Measurements from ENCODE around the gene OLR1. TPM values are rescaled to one million over a fixed set of nuclear protein-coding genes. Genes with fewer than 3 reads are reported as not detected.

Gene OLR1
- polyA plus RNA-seq, 1 donor from 2014 or later, result not detected

DNA sequence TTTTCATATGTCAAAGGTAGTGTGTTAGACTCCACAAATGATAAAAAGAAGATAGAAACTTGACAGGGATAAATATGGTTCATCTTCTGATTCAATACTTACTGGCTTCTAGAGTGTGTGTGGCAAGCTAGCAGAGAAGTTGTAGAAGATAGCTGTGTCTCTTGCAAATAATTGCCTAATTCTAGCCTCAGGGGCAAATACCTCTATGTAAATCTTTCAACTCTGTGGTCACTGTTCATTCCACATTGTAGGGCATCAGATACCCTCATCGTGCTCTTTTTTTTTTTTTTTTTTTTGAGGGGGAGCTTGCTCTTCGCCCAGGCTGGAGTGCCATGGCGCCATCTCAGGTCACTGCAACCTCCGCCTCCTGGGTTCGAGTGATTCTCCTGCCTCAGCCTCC, 1.7 kb downstream of the OLR1 start:
- Histone ChIP-seq H3K4me3 (ENCODE audit: low read length) (no peak overlapping the region), H3K27me3 (ENCODE audit: insufficient read depth, low read depth, low read length) (no peaks in the 10 kb centered on the region), H3F3A (ENCODE audit: insufficient read depth, low read length, poor library complexity, severe bottlenecking) (no peaks in the 10 kb centered on the region), H3K36me3 (ENCODE audit: insufficient read depth, low read length) (no peaks in the 10 kb centered on the region), H3K9me2 (ENCODE audit: insufficient read depth, low read length) (no peaks in the 10 kb centered on the region), H3K9me3 (ENCODE audit: low read length) (no peaks in the 10 kb centered on the region), H3K4me2 (ENCODE audit: low read length) (no peak overlapping the region), H4K20me1 (ENCODE audit: insufficient read depth) (no peaks in the 10 kb centered on the region), H2AFZ (ENCODE audit: low read depth, low read length) (no peak overlapping the region), H3K79me2 (replicated peaks; ENCODE audit: insufficient read depth, low read length) (no peaks in the 10 kb centered on the region), H3K9ac (ENCODE audit: low read length) (no peak overlapping the region), H3K27ac (ENCODE audit: low read length) (no peak overlapping the region)
- TF ChIP-seq POLR2AphosphoS5 (IDR thresholded peaks at IDR 0.05) (no peak), REST (IDR thresholded peaks at IDR 0.05; ENCODE audit: borderline replicate concordance) (no peak), MXI1 (conservative IDR thresholded peaks at IDR 0.05; ENCODE audit: poor library complexity, severe bottlenecking) (no peak), SMC3 (conservative IDR thresholded peaks at IDR 0.05; ENCODE audit: poor library complexity) (no peak), RAD21 (conservative IDR thresholded peaks at IDR 0.05) (no peak), EZH2 (IDR thresholded peaks at IDR 0.05; ENCODE audit: borderline replicate concordance, insufficient read depth, low read length, poor library complexity, severe bottlenecking) (no peak), EP300 (conservative IDR thresholded peaks at IDR 0.05; ENCODE audit: poor library complexity, severe bottlenecking) (no peak), TAF1 (IDR thresholded peaks at IDR 0.05; ENCODE audit: low read depth) (no peak)
- TF ChIP-seq, protein P1, sequence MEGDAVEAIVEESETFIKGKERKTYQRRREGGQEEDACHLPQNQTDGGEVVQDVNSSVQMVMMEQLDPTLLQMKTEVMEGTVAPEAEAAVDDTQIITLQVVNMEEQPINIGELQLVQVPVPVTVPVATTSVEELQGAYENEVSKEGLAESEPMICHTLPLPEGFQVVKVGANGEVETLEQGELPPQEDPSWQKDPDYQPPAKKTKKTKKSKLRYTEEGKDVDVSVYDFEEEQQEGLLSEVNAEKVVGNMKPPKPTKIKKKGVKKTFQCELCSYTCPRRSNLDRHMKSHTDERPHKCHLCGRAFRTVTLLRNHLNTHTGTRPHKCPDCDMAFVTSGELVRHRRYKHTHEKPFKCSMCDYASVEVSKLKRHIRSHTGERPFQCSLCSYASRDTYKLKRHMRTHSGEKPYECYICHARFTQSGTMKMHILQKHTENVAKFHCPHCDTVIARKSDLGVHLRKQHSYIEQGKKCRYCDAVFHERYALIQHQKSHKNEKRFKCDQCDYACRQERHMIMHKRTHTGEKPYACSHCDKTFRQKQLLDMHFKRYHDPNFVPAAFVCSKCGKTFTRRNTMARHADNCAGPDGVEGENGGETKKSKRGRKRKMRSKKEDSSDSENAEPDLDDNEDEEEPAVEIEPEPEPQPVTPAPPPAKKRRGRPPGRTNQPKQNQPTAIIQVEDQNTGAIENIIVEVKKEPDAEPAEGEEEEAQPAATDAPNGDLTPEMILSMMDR (IDR thresholded peaks at IDR 0.05; ENCODE audit: poor library complexity, severe bottlenecking), result no peak

DNA sequence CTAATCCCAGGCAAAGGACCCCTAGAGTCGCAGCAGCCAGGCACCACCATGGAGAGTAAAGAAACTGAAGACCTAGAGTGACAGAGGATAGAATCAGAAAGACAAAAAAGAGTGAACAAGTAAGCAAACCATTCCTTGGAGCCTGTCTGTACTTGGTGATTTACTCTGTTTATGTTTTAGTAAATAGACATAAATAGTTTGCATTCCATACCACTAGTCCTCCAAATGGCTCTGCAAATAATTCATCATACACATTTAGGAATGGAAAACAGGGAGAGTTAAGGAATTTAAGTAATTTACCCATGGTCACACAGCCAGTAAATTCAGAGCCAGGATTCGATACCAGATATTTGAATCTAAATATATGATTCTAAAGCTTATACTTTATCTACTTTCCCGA, 2.8 kb downstream of the OLR1 start:
- no peak overlapping the region for H3K4me2 ChIP-seq (ENCODE audit: low read length)
- no peak overlapping the region for H2AFZ ChIP-seq (ENCODE audit: low read depth, low read length)
- no peaks in the 10 kb centered on the region for H3K9me2 ChIP-seq (ENCODE audit: insufficient read depth, low read length)
- H3K36me3 ChIP-seq (ENCODE audit: insufficient read depth, low read length), result no peaks in the 10 kb centered on the region
- H3K9ac ChIP-seq (ENCODE audit: low read length), result no peak overlapping the region
- H3K27me3 ChIP-seq (ENCODE audit: insufficient read depth, low read depth, low read length), result no peaks in the 10 kb centered on the region
- TF ChIP-seq MXI1 (conservative IDR thresholded peaks at IDR 0.05; ENCODE audit: poor library complexity, severe bottlenecking) (no peak), RAD21 (conservative IDR thresholded peaks at IDR 0.05) (no peak), EP300 (conservative IDR thresholded peaks at IDR 0.05; ENCODE audit: poor library complexity, severe bottlenecking) (no peak), REST (IDR thresholded peaks at IDR 0.05; ENCODE audit: borderline replicate concordance) (no peak), POLR2AphosphoS5 (IDR thresholded peaks at IDR 0.05) (no peak), SMC3 (conservative IDR thresholded peaks at IDR 0.05; ENCODE audit: poor library complexity) (no peak), EZH2 (IDR thresholded peaks at IDR 0.05; ENCODE audit: borderline replicate concordance, insufficient read depth, low read length, poor library complexity, severe bottlenecking) (no peak)
- TF ChIP-seq, protein P1 (IDR thresholded peaks at IDR 0.05; ENCODE audit: poor library complexity, severe bottlenecking), result no peak
- no peak overlapping the region for H3K4me3 ChIP-seq (ENCODE audit: low read length)
- no peaks in the 10 kb centered on the region for H3K79me2 ChIP-seq (replicated peaks; ENCODE audit: insufficient read depth, low read length)
- H4K20me1 ChIP-seq (ENCODE audit: insufficient read depth), result no peaks in the 10 kb centered on the region
- H3K27ac ChIP-seq (ENCODE audit: low read length), result no peak overlapping the region
- H3F3A ChIP-seq (ENCODE audit: insufficient read depth, low read length, poor library complexity, severe bottlenecking), result no peaks in the 10 kb centered on the region
- H3K9me3 ChIP-seq (ENCODE audit: low read length), result no peaks in the 10 kb centered on the region
